IPS DF 4.7 (cell line): ENCODE measurements around the gene MRGPRD.

ENCODE experiments used
- DNase-seq: peaks from one replicate; pipeline ENCODE4 v3.0.0-alpha.2; 2013; ENCODE audit warnings: low spot score; ENCODE audit errors: extremely low read depth

The MRGPRD gene

DNA sequence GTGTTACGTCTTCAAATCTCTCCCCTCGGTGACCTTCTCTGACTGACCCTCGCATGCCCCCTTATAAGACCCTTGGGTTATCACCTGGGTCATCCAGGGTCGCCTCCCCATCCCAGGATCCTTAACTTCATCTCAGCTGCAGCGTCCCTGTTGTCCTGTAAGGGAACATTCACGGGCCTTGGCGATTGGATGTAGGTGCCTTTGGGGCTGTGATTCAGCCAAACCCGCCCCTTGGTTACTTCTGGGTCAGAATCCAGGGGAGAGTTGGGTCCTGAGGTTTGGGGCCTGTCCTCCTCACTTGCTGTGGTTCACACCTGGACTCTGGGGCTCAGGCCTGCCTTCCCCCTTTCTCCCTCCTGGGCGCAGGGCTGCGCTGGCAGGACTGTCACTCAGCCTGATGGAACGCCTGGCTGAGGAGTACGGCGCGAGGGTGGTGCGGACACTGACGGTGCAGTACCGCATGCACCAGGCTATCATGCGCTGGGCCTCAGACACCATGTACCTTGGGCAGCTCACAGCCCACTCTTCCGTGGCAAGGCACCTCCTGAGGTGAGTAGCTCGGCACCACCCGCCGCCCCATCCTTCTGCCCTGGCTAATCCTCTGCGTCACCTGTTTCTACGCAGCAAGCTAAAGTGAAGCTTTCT, 47.7 kb downstream of the MRGPRD start:
- DNase-seq, result no peak

DNA sequence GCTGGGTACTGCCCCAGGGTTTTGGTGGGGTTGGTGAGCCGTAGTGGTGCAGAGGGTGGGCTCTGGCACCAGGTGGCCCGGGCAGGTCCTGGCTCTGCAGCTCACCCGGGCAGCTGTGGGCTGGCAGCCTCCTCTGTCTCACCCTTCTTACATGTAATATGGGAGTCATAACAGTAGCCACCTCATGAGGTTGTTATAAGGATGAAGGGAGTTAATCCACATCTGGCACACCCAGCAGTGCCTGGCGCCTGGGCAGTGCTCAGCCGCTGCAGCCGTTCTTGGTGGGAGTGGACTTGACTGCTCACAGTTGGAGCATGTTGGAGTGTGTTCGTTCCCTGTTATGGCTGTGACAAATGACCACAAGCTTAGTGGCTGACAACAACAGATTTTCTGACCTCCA, 48.4 kb downstream of the MRGPRD start:
- DNase-seq, result no peak

DNA sequence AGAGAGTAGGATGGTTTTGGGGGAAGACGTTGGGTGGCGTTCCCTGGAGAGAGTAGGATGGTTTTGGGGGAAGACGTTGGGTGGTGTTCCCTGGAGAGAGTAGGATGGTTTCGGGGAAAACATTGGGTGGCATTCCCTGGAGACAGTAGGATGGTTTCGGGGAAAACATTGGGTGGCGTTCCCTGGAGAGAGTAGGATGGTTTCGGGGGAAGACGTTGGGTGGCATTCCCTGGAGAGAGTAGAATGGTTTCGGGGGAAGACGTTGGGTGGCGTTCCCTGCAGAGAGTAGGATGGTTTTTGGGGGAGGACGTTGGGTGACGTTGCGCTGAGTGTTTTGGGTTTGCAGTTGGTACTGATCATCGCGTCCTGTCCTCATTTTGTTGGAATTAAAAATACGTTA, 48.9 kb downstream of the MRGPRD start:
- no peak for DNase-seq

DNA sequence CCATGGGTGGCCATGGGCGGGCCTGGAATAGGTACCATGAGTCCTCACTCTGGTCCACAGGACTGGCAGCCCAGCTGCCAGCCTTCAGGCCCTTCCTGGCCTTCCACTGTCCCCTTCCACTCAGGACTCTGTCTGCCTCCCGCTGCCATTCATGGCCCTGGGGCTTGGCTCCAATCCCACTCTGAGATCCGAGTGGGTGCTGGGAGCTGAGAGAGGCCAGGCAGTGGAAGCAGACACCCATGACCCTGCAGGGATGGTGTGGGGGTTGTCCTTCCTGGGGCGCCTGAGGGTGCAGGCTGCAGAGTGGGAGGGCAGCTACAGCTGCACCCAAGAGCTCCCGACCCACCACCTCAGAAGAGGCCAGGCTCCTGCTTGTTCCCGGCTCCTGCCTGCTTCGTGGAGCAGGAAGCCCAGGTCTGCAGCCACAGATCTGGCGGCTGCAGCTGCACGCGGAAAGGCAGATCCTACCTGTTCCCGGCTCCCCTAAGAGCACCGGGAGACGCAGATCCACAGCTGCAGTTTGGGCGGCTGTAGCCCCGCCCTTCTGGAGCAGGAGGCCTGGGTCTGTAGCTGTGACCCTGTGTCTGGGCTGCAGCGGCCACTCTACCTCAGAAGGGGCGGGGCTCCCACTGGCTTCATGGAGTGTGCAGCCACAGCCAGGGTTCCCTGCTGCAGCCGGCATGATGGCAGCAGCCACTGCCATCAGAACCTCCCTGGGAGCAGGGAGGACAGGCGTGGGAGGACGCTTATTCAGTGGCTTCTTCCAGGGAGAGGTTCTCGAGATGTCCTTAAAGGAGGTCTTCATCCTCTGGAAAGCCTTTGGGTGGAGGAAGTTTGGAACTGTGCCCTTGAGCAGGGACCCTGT, 49.6 kb downstream of the MRGPRD start:
- no peak for DNase-seq
